ENCODE data around the gene SGO2.

SGO2 gene

DNA sequence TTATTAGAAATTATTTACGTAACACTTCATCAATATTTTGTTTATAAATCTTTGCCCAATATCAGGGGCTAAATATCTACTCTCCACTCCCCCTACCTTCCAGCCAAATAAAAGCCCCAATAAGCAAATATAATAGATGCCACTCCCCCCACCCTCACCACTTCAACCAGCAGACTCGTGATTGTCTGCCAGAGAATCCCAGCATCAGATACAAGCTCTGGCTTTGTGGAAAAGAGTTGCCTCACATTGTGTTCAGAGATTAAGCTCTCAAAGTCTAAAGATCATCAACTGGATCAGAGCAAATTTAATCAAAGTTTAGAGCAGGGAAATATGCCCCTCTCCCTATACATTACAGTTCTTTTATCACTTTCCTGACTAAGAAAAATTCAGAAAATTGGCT is 99.3 kb downstream of the SGO2 start (continued):
- TF ChIP-seq KLF7 (tag by site-specific recombination; IDR thresholded peaks at IDR 0.05; ENCODE audit: borderline replicate concordance), result no peak
- TF ChIP-seq GLI2 (tag by site-specific recombination; IDR thresholded peaks at IDR 0.05; ENCODE audit: borderline replicate concordance, low read depth), result no peak
- TF ChIP-seq, protein P1, sequence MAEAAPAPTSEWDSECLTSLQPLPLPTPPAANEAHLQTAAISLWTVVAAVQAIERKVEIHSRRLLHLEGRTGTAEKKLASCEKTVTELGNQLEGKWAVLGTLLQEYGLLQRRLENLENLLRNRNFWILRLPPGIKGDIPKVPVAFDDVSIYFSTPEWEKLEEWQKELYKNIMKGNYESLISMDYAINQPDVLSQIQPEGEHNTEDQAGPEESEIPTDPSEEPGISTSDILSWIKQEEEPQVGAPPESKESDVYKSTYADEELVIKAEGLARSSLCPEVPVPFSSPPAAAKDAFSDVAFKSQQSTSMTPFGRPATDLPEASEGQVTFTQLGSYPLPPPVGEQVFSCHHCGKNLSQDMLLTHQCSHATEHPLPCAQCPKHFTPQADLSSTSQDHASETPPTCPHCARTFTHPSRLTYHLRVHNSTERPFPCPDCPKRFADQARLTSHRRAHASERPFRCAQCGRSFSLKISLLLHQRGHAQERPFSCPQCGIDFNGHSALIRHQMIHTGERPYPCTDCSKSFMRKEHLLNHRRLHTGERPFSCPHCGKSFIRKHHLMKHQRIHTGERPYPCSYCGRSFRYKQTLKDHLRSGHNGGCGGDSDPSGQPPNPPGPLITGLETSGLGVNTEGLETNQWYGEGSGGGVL (tag by site-specific recombination; IDR thresholded peaks at IDR 0.05), result no peak
- TF ChIP-seq KLF16 (tag by site-specific recombination; IDR thresholded peaks at IDR 0.05), result no peak
- no peak for TF ChIP-seq SCRT2 (tag by site-specific recombination; IDR thresholded peaks at IDR 0.05)
- TF ChIP-seq ZNF677 (tag by site-specific recombination; IDR thresholded peaks at IDR 0.05), result no peak
- TF ChIP-seq GLIS1 (tag by site-specific recombination; IDR thresholded peaks at IDR 0.05), result no peak

DNA sequence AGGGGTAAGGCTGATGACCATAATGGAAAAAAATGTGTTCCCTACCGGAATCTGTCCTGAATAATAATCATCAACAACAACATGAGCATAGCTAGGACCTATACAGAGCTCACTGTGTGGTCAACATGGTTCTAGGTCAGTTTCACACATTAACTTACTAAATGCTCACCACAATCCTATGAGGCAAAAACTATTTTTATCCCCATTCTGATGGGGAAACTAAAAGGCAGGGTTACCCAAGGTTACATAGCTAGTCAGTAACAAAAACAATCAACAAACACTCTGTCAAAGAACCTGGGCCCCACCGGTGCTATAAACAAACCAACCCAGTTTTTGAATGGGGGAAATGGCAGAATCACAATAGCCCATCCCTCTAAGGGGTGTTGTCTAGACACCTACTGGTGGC is 100.0 kb downstream of the SGO2 start:
- Histone ChIP-seq H3K27ac (ENCODE audit: extremely low read depth, low read depth, low read length) (no peak overlapping the region), H3K9me3 (ENCODE audit: control insufficient read depth, insufficient read depth, low read depth, low read length) (no peaks in the 10 kb centered on the region), H3K4me3 (ENCODE audit: low read depth, low read length) (no peak overlapping the region), H3K4me1 (ENCODE audit: control insufficient read depth, insufficient read depth, low read length) (no peaks in the 10 kb centered on the region; the same call in 1 of the 2 replicates), H3K36me3 (ENCODE audit: control insufficient read depth in 2 of 2, insufficient read depth in 1 of 2, low read length in 2 of 2) (no peaks in the 10 kb centered on the region)
- ChIA-PET POLR2A (interaction anchor here (1.2 kb wide), 1 partner anchor 11 kb away, joined by 3 read pairs; no protein-coding TSS in a partner anchor), CTCF (interaction anchor here (0.6 to 1.6 kb wide), 5 partner anchors 10 to 327 kb away, joined by 3 to 5 read pairs (median 3); partner anchors contain the start of gene AOX1)
- no peak for TF ChIP-seq ZNF274 (IDR thresholded peaks at IDR 0.05; ENCODE audit: low read length)
- TF ChIP-seq ZNF274 (tag by site-specific recombination; IDR thresholded peaks at IDR 0.05; ENCODE audit: borderline replicate concordance), result no peak
- no peak for TF ChIP-seq ZNF391 (tag by site-specific recombination; IDR thresholded peaks at IDR 0.05; ENCODE audit: borderline replicate concordance, low read depth)
- TF ChIP-seq ZNF324 (tag by site-specific recombination; IDR thresholded peaks at IDR 0.05), result no peak
- TF ChIP-seq ZNF140 (tag by site-specific recombination; IDR thresholded peaks at IDR 0.05), result no peak
- no peak for TF ChIP-seq ZNF670 (tag by site-specific recombination; IDR thresholded peaks at IDR 0.05; ENCODE audit: low read depth)
- TF ChIP-seq SALL2 (tag by site-specific recombination; IDR thresholded peaks at IDR 0.05; ENCODE audit: borderline replicate concordance), result no peak
- TF ChIP-seq, protein P2, sequence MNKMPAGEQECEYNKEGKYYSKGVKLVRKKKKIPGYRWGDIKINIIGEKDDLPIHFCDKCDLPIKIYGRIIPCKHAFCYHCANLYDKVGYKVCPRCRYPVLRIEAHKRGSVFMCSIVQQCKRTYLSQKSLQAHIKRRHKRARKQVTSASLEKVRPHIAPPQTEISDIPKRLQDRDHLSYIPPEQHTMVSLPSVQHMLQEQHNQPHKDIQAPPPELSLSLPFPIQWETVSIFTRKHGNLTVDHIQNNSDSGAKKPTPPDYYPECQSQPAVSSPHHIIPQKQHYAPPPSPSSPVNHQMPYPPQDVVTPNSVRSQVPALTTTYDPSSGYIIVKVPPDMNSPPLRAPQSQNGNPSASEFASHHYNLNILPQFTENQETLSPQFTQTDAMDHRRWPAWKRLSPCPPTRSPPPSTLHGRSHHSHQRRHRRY (tag by site-specific recombination; IDR thresholded peaks at IDR 0.05), result no peak
- TF ChIP-seq ZNF701 (tag by site-specific recombination; IDR thresholded peaks at IDR 0.05), result no peak
- TF ChIP-seq REPIN1 (tag by site-specific recombination; IDR thresholded peaks at IDR 0.05; ENCODE audit: low read depth), result no peak
- no peak for TF ChIP-seq ZNF221 (tag by site-specific recombination; IDR thresholded peaks at IDR 0.05; ENCODE audit: borderline replicate concordance)
- no peak for TF ChIP-seq YY2 (tag by site-specific recombination; IDR thresholded peaks at IDR 0.05)
- no peak for TF ChIP-seq ZNF10 (tag by site-specific recombination; IDR thresholded peaks at IDR 0.05)
- TF ChIP-seq ZNF433 (tag by site-specific recombination; IDR thresholded peaks at IDR 0.05; ENCODE audit: low read depth), result no peak
- TF ChIP-seq ZNF626 (tag by site-specific recombination; IDR thresholded peaks at IDR 0.05), result no peak
- no peak for TF ChIP-seq ZNF473 (tag by site-specific recombination; IDR thresholded peaks at IDR 0.05)
- TF ChIP-seq ZNF174 (tag by site-specific recombination; IDR thresholded peaks at IDR 0.05), result no peak
